Esophagus muscularis mucosa (tissue), 3 donors: ENCODE data around the gene ADAMTS6.

Source experiments
- POLR2A ChIP-seq: fragments of 450-650 bp; IDR thresholded peaks from one replicate; pipeline ENCODE4 v1.6.1; 2017; ENCODE audit warnings: antibody characterized with exemption, moderate library complexity, mild to moderate bottlenecking, low read depth
- POLR2AphosphoS5 ChIP-seq, 2 donors: sonication (generic); formaldehyde crosslinking; IDR thresholded peaks; one replicate each; pipeline ENCODE4 v1.6.1; 2017; ENCODE audit warnings: antibody characterized with exemption in 2 of 2
- TF ChIP-seq, protein P1 (sequence below), 3 experiments: fragments of 200-600 bp in 2 of 3; fragments of 450-650 bp in 1 of 3; sonication (generic) in 2 of 3; IDR thresholded peaks; one replicate each; pipeline ENCODE4 v1.5.1; 2017 to 2019; ENCODE audit warnings: antibody characterized with exemption in 3 of 3, mild to moderate bottlenecking in 2 of 3, moderate library complexity in 1 of 3

DNA sequence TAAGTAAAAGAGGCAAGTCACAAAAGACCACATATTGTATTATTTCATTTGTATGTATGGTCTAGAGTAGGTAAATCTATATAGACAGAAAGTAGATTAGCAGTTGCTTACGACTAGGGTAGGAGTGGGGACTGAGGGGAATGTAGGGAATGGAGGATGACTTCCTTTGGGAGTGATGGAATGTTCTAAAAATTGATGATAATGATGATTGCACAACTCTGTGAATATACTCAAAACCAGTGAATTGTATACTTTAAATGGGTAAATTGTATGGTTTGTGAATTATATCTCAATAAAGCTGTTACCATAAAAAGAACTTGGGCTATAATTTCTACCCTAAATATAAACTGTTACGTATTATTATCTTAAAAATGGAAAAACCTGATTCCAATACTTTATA lies 35.0 kb downstream of the ADAMTS6 start:
- TF ChIP-seq, protein P1, sequence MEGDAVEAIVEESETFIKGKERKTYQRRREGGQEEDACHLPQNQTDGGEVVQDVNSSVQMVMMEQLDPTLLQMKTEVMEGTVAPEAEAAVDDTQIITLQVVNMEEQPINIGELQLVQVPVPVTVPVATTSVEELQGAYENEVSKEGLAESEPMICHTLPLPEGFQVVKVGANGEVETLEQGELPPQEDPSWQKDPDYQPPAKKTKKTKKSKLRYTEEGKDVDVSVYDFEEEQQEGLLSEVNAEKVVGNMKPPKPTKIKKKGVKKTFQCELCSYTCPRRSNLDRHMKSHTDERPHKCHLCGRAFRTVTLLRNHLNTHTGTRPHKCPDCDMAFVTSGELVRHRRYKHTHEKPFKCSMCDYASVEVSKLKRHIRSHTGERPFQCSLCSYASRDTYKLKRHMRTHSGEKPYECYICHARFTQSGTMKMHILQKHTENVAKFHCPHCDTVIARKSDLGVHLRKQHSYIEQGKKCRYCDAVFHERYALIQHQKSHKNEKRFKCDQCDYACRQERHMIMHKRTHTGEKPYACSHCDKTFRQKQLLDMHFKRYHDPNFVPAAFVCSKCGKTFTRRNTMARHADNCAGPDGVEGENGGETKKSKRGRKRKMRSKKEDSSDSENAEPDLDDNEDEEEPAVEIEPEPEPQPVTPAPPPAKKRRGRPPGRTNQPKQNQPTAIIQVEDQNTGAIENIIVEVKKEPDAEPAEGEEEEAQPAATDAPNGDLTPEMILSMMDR (IDR thresholded peaks at IDR 0.05) = no peak
- TF ChIP-seq POLR2AphosphoS5 (IDR thresholded peaks at IDR 0.05) (no peak), POLR2A (no peak)
